Loucy (cell line): ENCODE results near the gene PACSIN2.
A peak's percentile ranks its signal among the peaks of the same experiment; 100 is the strongest.

Source experiments
- H2AFZ ChIP-seq: fragments of 200-600 bp; sonication (generic); 2 replicates; pipeline ENCODE4 v1.6.0; 2016; ENCODE audit warnings: antibody characterized with exemption, mild to moderate bottlenecking, low read length, moderate library complexity
- H3F3A ChIP-seq: fragments of 200-600 bp; 2 replicates; pipeline ENCODE4 v1.6.0; 2016; ENCODE audit warnings: antibody characterized with exemption, low read depth, mild to moderate bottlenecking
- H3K27me3 ChIP-seq: fragments of 200-600 bp; sonication (generic); 2 replicates; pipeline ENCODE4 v1.6.1; 2014; ENCODE audit warnings: low read length, mild to moderate bottlenecking; ENCODE audit not compliant: insufficient read depth, poor library complexity, severe bottlenecking
- H3K36me3 ChIP-seq: fragments of 200-600 bp; sonication (generic); 2 replicates; pipeline ENCODE4 v1.6.1; 2016; ENCODE audit warnings: low read length; ENCODE audit not compliant: insufficient read depth
- H3K4me1 ChIP-seq: fragments of 200-600 bp; sonication (generic); 2 replicates; pipeline ENCODE4 v1.5.1; 2014; ENCODE audit warnings: low read length, mild to moderate bottlenecking; ENCODE audit not compliant: insufficient read depth, poor library complexity, severe bottlenecking
- H3K4me2 ChIP-seq: fragments of 200-600 bp; sonication (generic); 2 replicates; pipeline ENCODE4 v1.6.0; 2014; ENCODE audit warnings: antibody characterized with exemption, low read length, low read depth, mild to moderate bottlenecking; ENCODE audit not compliant: poor library complexity, severe bottlenecking
- H3K4me3 ChIP-seq: fragments of 200-600 bp; sonication (generic); 2 replicates; pipeline ENCODE4 v1.5.1; 2014; ENCODE audit warnings: low read length, mild to moderate bottlenecking, mixed read lengths; ENCODE audit not compliant: poor library complexity, severe bottlenecking
- H3K79me2 ChIP-seq: fragments of 200-600 bp; sonication (generic); 2 replicates; pipeline ENCODE4 v1.6.1; 2014; ENCODE audit warnings: low read length; ENCODE audit not compliant: insufficient read depth
- H3K9ac ChIP-seq: fragments of 200-600 bp; sonication (generic); 2 replicates; pipeline ENCODE4 v1.6.0; 2014; ENCODE audit warnings: mild to moderate bottlenecking, low read depth, low read length, moderate library complexity; ENCODE audit not compliant: poor library complexity, severe bottlenecking
- H3K9me2 ChIP-seq: fragments of 200-600 bp; sonication (generic); replicated peaks from 2 replicates; pipeline ENCODE4 v1.6.1; 2016; ENCODE audit warnings: low read depth, low read length, mixed read lengths
- H3K9me3 ChIP-seq: fragments of 200-600 bp; sonication (generic); 2 replicates; pipeline ENCODE4 v1.6.1; 2014; ENCODE audit warnings: mild to moderate bottlenecking, antibody characterized with exemption, low read length, low read depth; ENCODE audit not compliant: insufficient read depth
- H4K20me1 ChIP-seq: fragments of 200-600 bp; sonication (generic); 2 replicates; pipeline ENCODE4 v1.6.0; 2014; ENCODE audit warnings: antibody characterized with exemption, low read length, mild to moderate bottlenecking; ENCODE audit not compliant: insufficient read depth, poor library complexity, severe bottlenecking
- EZH2phosphoT487 ChIP-seq: fragments of 200-600 bp; IDR thresholded peaks from 2 replicates; pipeline ENCODE4 v1.6.1; 2018; ENCODE audit warnings: antibody characterized with exemption, mild to moderate bottlenecking, moderate library complexity, borderline replicate concordance
- TF ChIP-seq, protein P1 (sequence below): fragments of 200-600 bp; sonication (generic); conservative IDR thresholded peaks from 2 replicates; pipeline ENCODE4 v1.5.1; 2014; ENCODE audit warnings: mild to moderate bottlenecking, antibody characterized with exemption, low read length

The PACSIN2 gene

DNA sequence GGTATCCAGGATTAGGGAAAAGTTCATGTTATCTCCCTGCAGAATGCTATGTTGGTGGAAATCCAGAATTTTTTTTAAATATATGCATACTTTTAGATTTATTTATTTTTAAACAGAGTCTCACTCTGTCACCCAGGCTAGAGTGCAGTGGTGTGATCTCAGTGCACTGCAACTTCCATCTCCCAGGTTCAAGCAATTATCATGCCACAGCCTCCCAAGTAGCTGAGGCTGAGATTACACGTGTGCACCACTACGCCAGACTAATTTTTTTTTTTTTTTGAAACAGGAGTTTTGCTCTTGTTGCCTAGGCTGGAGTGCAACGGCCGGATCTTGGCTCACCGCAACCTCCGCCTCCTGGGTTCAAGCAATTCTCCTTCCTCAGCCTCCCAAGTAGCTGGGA, 2.6 kb downstream of the PACSIN2 start:
- H3K4me2 ChIP-seq = peak overlapping the region; percentile 92
- no peaks in the 10 kb centered on the region for H3K9me2 ChIP-seq
- no peak overlapping the region for H2AFZ ChIP-seq
- no peaks in the 10 kb centered on the region for H3F3A ChIP-seq
- no peaks in the 10 kb centered on the region for H3K9me3 ChIP-seq
- no peaks in the 10 kb centered on the region for H3K27me3 ChIP-seq
- H3K9ac ChIP-seq = no peak overlapping the region
- peaks cover 40% of the 10 kb centered on the region for H3K4me1 ChIP-seq
- peaks cover 60% of the 10 kb centered on the region for H4K20me1 ChIP-seq
- no peaks in the 10 kb centered on the region for H3K36me3 ChIP-seq
- TF ChIP-seq, protein P1, sequence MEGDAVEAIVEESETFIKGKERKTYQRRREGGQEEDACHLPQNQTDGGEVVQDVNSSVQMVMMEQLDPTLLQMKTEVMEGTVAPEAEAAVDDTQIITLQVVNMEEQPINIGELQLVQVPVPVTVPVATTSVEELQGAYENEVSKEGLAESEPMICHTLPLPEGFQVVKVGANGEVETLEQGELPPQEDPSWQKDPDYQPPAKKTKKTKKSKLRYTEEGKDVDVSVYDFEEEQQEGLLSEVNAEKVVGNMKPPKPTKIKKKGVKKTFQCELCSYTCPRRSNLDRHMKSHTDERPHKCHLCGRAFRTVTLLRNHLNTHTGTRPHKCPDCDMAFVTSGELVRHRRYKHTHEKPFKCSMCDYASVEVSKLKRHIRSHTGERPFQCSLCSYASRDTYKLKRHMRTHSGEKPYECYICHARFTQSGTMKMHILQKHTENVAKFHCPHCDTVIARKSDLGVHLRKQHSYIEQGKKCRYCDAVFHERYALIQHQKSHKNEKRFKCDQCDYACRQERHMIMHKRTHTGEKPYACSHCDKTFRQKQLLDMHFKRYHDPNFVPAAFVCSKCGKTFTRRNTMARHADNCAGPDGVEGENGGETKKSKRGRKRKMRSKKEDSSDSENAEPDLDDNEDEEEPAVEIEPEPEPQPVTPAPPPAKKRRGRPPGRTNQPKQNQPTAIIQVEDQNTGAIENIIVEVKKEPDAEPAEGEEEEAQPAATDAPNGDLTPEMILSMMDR = no peak
- TF ChIP-seq EZH2phosphoT487 = no peak
- H3K4me3 ChIP-seq = peak overlapping the region; percentile 77
- H3K79me2 ChIP-seq = peaks cover 70% of the 10 kb centered on the region

DNA sequence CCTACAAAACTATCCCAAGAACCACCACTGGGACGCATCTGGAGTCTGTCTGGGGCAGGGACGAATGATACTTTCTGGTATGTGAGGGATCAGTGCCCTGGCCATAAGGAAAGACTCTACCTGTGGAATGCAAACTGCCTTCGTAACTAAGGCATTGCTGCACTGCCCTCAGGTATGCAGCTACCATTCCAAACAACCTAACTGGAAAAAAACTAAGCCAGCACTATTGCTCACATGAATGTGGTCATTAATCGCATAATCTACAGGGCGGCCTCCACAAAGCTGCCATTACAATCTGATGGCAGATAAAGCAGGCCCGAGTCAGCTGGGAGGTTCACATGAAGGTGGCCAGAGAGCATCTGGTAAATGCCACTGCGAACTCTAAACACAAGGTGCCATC, 3.9 kb downstream of the PACSIN2 start:
- no peaks in the 10 kb centered on the region for H3F3A ChIP-seq
- H3K9ac ChIP-seq = no peak overlapping the region
- H3K79me2 ChIP-seq = peaks cover 84% of the 10 kb centered on the region
- TF ChIP-seq, protein P1 = no peak
- H3K4me3 ChIP-seq = peak overlapping the region; percentile 12
- peaks cover 65% of the 10 kb centered on the region for H4K20me1 ChIP-seq
- H3K9me2 ChIP-seq = no peaks in the 10 kb centered on the region
- no peaks in the 10 kb centered on the region for H3K9me3 ChIP-seq
- peak overlapping the region; percentile 25 for H3K4me2 ChIP-seq
- no peak overlapping the region for H2AFZ ChIP-seq
- H3K36me3 ChIP-seq = no peaks in the 10 kb centered on the region
- H3K27me3 ChIP-seq = no peaks in the 10 kb centered on the region
- H3K4me1 ChIP-seq = peaks cover 42% of the 10 kb centered on the region

DNA sequence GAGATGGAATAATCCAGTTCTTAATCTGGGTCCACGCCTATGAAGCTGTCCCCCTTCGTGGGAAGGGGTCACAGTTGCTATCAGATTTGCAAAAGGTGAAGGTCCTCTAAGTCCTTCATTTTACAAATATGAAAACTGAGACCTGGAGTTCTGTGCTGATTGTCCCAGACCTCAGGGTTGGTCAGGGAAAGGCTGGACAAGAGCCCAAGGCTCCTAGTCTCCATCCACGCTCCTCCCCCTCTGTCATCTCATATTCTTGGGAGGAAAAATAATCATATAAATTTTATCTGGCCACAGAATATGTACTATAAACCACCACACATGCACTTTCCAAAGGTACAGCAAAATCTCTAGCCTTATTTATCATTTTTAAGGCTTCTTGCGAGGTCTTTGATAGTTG, 5.5 kb downstream of the PACSIN2 start:
- no peak overlapping the region for H3K9ac ChIP-seq
- H3K9me2 ChIP-seq = no peaks in the 10 kb centered on the region
- no peaks in the 10 kb centered on the region for H3K9me3 ChIP-seq
- peaks cover 54% of the 10 kb centered on the region for H3K4me1 ChIP-seq
- H3K79me2 ChIP-seq = peaks cover 98% of the 10 kb centered on the region
- H2AFZ ChIP-seq = no peak overlapping the region
- no peaks in the 10 kb centered on the region for H3K27me3 ChIP-seq
- peak overlapping the region; percentile 23 for H3K4me2 ChIP-seq
- H3K36me3 ChIP-seq = no peaks in the 10 kb centered on the region
- H3K4me3 ChIP-seq = no peak overlapping the region
- peaks cover 79% of the 10 kb centered on the region for H4K20me1 ChIP-seq
- 0 out of 2 replicates have a peak, but pooled peaks cover 3% of the 10 kb centered on the region for H3F3A ChIP-seq
- TF ChIP-seq EZH2phosphoT487 = no peak
- TF ChIP-seq, protein P1 = no peak
